Stimulated activated CD4-positive, alpha-beta T cell treated with anti-CD3 and anti-CD28 coated beads, Interleukin-1b, Interleukin-23, amount 100 ng/mL, for 4 hours (primary cell): ENCODE data around the gene NUP153.

Experiments
- DNase-seq, 2 donors: peaks; one replicate each; pipeline ENCODE4 v3.0.0-alpha.2; 2020; ENCODE audit warnings: low read depth in 2 of 2

NUP153 gene

DNA sequence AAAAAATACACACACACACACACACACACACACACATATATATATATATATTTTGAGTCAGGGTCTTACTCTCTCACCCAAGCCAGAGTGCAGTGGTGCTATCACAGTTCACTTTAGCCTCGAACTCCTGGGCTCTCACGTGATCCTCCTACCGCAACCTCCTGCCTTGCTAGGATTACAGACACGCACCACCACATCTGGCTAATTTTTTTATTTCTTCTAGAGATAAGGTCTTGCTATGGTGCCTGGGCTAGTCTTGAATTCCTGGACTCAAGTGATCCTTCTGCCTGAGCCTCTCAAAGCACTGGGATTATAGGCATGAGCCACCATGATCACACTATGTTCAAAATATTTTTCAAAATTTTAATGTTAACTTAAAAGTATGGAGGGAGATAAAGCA lies 43.5 kb downstream of the NUP153 start:
- DNase-seq, result no peak

DNA sequence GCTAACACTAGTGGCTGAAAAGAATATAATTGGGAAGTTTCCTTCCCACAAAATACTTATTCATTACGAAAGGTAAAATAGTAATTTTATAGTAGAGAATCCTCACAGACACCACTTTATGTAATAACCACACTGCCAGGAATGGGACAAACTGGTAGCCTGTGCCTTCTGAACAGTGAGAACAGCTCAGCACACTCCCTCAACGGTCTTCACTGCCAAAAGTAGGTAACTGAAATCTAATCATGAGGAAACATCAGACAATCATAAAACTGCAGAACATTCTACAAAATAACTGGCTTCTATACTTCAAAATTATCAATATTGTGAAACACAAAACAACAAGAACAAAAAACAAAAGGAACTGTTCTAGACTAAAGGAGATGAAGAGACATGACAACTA lies 44.1 kb downstream of the NUP153 start:
- DNase-seq, result no peak

DNA sequence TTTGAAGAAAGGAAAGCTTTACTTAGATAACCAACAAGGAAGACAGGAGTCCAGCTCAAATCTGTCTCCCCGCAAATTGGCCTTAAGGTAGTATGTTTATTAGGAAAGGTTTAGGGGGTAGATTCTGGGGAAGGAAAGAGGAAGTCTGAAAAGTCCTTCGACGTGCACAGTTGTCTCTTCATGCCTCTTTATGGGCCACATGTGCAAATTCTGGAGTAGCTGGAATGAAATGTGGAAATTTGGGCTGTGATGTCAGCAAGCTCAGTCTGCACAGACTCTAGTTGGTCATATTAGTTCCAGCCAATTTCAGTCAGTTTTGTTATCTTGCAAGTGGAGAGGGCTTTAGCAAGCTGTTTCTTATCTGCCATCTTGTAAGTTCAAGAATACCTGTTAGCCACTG lies 50.1 kb downstream of the NUP153 start:
- no peak for DNase-seq

DNA sequence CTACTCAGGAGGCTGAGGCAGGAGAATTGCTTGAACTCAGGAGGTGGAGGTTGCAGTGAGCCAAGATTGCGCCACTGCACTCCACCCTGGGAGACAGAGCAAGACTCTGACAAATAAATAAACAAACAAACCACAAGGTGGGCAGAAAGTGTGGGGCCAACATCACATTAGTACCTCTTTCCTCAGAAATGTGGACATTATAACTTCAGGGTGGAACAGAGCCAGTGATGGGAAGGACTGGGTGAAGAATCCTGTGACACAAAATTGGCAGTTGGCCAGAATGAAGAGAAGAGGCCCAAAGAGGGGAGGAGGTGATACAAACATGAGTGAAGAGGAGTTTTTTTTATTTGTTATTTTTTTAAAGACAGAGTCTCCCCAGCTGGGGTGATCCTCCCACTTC lies 50.6 kb downstream of the NUP153 start:
- no peak for DNase-seq

DNA sequence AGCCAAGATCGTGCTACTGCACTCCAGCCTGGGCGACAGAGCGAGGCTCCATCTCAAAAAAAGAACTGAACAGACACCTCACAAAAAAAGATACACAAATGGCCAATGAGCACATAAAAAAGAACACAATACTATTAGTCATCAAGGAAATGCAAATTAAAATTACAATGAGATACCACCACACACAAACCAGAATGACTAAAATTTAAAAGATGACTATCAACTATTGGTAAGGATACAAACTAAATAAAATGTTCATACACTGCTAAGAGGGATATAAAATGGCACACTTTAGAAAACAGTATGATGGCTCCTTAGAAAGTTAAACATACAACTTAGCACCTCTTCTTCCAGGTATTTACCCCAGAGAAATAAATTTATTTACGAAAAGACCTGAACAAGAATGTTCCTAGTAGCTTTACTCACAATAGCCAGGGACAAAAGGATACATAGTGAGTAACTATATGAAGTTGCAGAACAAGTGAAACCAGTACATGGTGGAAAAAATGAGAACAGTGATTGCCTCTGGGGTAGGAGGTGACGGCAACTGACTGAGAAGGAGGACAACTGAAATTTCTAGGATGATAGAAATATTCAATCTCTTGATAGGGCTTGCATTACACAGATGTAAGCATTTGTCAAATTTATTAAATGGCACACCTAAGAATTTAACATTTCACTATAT lies 53.4 kb downstream of the NUP153 start:
- no peak for DNase-seq

DNA sequence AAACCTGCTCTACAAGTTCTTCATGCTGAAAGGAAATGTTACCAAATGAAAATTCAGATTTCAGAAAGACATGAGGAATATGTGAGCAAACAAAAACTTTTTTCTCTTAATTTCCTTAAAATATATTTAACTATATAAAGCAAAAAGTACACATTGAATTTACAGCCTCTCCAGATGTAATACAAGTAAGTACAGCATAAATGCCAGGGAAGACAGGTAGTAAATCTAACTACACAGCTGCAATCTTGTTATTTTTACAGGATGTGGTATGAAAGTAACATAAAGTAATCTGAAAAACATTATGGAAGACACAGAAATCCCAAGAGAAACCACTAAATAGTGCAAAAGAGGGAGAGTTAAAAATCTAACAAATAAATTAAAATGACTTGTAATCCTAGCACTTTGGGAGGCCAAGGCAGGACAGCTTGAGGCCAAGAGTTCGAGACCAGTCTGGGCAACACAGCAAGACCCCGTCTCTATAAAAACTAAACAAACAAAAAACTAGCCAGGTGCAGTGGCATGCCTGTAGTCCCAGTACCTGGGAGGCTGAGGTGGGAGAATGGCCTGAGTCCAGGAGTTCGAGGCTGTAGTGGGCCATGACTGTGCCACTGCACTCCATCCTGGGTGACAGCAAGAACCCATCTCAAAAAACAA lies 55.9 kb downstream of the NUP153 start:
- no peak for DNase-seq

DNA sequence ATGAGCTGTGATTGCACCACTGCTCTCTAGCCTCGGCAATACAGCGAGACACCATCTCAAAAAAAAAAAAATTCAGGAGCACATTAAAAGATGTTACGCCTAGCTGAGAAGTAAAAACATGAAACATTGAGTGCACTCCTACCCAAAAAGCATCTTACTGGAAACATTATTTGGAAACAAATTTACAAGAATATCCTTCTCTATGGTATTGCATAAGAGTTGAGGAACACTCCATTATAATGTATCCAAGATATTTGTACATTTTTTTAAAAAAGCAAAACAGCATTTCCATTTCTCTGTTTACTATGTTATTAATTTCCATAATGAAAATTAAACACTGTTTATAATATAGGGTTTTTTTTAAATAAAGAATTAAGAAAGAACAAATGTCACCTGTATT lies 58.0 kb downstream of the NUP153 start:
- no peak for DNase-seq

DNA sequence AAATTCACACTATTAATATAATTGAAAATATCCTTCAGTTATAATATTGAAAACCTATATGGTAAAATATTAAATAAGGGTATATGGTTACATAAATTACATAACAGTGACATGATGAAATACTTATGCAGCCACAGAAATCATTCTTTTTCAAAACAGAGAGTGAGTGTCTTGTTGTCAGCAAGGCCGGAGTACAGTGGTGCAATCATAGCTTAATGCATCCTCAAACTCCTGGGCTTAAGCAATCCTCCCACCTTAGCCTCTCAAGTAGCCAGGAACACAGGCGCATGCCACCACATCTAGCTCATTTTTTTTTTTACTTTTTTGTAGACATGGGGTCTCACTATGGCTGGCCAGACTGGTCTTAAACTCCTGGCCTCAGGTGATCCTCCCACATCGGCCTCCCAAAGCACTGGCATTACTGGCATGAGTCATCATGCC lies 66.2 kb downstream of the NUP153 start:
- no peak for DNase-seq

DNA sequence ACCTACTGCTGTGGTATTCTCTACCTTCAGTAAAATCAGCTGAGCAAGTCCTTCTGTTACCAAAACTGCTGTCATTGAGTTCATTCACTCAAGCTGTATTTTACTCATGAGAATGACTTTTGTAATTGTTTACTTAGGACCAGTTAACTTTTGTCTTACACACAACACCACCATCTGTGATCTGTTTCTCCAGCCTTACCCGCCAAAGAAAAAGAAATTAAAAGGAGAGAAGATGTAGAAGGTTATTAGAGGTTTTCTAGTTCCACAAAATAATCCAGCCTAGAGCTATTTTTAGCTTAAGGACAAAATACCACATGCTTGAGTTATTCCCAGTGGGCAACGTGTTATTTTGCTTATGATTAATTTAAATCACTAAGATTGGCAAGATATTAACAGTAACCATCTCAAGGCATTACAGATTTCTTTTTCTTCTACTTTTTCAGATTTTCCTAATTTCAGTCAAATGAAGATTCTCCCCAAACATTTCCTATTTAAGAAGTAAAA lies 68.5 kb downstream of the NUP153 start:
- DNase-seq, result no peak

DNA sequence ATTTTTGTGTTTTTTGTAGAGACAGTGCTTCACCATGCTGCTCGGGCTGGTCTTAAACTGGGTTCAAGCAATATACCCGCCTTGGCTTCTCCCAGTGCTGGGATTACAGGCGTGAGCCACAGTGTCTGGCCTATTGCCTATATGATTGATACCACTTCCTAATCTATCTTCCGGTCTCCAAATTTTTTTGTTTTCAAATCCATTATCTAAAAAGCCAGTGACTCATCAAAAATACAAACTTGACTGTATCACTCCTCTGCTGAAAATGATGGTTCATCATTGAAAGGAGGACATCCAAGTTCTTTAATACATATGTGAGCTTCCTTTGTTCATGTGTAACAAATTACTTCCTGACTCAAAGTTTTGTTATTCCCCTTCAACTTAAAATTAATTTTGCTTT lies 71.2 kb downstream of the NUP153 start:
- DNase-seq, result no peak

DNA sequence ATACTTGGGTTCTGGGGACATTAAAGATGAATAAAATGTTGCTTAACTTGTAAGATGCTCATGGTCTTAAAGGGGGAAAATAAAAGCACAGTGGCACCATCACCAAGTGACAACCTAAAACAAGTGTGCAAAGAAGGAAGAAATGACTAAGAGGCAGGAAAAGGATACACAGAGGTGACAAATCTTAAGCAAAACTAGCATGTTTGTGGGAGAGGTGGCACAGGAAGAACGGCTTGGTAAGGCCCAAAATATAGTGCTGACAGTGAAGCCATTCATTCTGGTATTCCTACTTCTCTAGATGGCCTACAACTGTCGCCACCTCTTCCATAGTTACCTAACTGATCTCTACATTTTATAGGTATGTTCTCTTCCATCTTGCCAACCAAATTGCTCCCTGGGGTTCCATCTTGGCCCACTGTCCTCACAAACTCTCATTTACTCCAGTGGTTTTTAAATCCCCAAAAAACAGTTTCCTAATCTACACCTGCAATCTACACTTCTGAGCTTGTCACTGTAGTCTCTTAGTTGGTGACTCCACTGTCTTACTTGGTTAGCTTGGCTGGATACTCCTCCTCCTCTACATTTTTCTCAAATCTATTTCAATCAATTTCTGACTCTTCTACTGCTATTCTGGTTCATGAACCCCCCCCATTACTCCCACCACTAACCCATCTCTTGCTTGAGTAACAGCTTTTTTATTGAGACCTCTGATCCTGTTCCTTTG lies 73.1 kb downstream of the NUP153 start:
- DNase-seq, result no peak

DNA sequence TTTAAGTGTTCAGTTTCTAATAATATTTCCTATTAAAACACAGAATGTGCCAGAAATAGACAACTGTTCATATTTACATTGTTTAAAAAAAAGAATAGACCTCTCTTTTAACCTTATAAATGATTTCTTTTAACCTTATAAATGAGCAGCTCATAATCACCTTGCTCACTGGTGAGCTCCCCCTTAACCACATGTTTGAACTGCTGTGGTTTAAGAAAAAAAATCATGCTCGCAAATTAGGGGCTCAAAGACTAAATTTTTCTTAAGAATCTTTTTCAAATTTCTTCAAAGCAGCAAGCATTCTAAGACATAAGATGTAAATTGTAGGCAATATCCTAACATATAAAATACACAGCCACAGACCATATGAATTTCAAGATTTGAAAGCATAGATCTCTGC lies 73.8 kb downstream of the NUP153 start:
- no peak for DNase-seq

DNA sequence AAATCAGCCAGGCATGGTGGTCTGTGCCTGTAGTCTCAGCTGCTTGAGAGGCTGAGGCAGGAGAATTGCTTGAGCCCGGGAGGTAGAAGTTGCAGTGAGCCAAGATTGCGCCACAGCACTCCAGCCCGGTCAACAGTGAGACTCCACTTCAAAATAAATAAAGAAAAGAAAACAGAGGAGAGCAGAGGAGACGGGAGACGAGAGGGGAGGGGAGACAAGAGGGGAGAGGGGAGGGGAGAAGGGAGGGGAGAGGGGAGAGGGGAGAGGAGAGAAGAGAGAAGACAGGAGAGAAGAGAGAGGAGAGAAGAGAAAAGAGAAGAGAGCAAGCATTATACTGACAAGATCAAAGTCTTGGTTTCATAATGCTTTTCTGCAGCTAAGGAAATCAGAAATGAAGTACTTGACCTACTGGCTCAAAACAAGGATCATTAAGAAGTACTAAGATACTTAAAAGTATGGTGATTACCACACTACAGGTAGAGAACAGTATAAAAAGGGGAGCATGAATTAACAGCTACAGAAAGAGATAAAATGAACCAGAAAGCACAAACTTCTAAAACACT lies 76.1 kb downstream of the NUP153 start:
- no peak for DNase-seq

DNA sequence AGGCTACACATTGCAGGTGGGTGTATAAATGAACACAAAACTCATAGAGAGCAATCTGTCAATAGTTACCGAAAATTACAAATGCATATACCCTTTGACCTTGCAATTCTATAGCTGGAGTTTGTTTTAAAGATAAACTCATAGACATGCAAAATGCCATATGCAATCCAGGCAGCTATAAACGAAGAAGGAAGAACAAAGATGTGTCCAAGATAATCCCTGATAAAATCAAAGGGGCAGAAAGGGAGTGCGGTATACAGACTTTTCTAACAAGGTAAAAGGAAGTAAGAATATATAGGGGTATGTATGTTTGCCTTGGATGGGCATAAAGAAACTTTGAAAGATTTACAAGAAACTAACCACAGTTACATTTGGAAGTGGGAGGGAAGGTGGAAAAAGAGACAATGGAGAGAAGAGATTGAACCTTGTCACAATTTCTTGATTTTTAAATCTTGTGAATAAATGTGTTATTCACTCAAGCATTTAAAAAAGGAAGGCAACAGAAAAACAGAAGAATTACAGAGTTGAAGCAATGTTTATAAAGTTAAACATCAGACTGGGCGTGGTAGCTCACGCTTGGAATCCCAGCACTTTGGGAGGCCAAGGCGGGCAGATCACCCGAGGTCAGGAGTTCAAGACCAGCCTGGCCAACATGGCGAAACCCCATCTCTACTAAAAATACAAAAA lies 76.8 kb downstream of the NUP153 start:
- no peak for DNase-seq

DNA sequence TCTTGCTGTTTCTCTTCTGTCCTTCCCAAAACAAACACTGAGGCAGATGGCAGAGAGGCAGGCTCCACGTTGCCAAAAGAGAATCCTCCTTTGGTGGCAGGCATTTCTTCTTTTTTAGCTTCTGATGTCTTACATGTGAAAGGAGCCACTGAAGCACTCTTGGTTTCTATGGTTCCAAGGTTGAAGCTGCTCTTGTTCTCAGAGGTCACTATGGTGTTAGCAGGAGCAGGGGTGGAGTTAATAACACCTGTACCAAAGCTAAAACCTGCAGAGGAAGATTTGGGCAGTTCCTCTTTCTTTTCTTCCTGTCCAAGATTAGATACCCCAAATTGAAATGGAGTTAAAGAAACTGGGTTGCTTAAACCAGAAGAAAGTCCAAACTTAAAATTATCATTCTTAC lies 77.9 kb downstream of the NUP153 start:
- no peak for DNase-seq

DNA sequence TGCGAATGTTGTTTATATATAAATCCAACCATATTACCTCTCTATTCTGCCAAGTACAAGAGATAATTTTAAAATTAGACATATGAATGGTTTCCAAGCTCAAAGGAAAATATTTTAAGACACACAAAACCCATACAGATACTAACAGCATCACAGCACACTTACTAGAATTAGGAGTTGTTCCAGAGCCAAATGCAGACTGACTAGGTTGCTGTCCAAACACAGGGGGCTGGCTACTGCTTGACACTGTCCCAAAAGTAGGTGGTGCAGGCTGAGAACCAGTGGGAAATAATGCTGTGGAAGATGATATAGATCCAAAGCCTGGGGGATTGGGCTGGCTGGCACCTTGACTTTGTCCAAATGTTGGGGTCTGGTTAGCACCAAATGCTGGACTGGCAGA lies 82.3 kb downstream of the NUP153 start:
- no peak for DNase-seq

DNA sequence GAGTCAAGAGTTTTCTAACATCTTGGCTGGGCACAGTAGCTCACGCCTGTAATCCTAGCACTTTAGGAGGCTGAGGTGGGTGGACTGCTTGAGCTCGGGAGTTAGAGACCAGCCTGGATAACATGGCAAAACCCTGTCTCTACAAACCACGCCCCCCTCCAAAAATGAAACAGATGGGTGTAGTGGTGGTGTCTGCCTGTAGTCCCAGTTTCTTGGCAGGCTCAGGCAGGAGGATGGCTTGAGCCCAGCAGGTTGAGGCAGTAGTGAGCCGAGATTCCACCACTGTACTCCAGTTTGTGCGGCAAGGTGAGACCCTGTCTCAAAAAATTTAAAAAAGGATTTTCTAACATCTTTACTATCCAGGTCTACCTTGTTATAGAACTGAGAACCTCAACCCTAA lies 84.6 kb downstream of the NUP153 start:
- DNase-seq, result no peak

DNA sequence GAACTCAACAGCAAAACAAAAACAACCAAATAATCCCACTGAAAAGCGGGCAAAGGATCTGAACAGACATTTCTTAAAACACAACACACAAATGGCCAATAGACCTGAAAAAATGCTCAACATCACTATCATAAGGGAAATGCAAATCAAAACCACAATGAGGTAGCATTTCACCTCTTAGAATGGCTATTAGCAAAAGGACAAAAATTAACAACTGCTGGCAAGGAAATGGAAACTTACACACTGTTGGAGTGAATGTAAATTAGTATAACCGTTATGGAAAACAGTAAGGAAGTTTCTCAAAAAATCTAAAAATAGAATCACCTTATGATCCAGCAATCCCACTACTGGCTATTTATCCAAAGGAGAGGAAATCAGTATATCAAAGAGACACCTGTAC lies 85.7 kb downstream of the NUP153 start:
- DNase-seq, result no peak

DNA sequence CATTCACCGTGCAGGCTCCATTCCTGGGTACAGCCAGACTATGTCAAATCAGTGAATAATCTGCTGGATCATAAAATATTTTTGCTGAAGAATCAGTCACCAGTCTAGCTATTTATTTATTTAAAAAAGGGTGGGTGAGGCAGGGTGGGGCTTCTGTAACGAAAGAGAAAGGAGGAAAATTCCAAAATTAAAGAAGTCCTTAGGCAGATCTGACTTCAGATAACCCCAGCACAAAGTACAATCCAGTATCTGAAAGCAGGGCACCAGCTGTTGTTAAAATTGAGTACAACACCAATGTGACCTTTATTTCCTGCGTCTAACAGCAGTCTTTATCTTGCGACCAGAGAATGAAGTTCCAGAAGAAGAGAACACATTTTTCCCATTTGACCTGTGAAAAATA lies 90.9 kb downstream of the NUP153 start:
- DNase-seq, result no peak

DNA sequence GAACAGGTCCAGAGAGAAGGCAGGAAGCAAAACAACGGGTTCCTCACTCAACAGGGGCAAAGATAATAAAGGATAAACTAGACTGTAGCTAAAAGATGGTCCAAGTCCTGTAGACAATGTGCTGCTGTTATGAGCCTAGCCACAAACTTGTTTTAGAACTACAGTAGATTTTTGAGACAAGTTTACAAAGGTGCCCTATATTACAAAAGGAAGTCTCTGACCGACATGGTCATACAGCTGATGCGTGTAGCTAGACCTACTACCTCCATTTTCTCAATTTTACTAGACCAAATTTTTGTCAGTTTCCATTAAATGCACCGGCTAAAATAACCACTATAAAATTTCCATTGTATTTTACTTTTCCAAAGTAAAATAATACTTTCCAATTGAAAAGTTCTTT lies 94.7 kb downstream of the NUP153 start:
- DNase-seq, result no peak

DNA sequence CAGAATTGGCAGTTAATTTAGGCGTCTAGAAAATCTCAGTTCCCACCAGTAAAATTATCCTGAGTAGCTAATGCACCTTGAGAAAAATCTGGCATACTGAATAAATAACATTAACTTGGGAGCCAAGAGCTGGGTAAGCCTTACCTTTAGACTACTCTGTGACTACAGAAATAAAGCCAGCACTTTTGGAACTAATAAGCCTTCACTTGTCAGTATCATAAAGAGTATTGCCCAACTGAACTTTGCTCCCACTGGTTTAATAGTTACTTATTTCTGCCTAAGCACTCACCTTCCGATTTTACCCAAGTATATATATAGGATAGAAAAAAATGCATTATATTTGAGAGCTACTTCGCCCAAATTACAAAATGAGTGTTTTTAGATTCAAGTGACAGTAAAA lies 95.9 kb downstream of the NUP153 start:
- DNase-seq, result no peak

DNA sequence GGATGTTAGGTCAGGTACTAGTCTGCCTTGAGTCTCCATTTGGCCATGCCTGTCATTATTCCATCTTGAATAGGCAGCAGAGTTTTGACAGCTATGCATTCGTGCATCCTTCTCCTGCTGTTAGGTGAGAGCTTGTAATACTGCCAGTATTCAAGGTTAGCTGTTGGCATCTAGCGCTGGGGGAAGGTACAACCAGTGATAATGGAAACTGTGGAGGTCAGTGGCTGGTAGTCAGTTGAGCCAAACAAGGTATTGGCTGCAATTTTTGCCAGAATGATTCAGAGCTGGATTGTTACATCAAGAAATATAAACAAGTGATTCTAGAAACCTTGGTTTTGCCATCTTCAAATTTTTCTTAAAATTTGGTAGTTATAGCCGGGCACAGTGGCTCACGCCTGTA lies 100.1 kb downstream of the NUP153 start:
- DNase-seq, result no peak
